Progenitor cell of endocrine pancreas (in vitro differentiated cells): ENCODE results near the gene DNAH11. TPM values are rescaled to one million over a fixed set of nuclear protein-coding genes. Genes with fewer than 3 reads are reported as not detected.

Experiments
- DNase-seq: peaks from one replicate; pipeline ENCODE4 v3.0.0; 2021; ENCODE audit warnings: low spot score; ENCODE audit not compliant: unreplicated experiment
- H3K27ac Mint-ChIP-seq: 2 replicates; pipeline ENCODE4 v1.8.0; 2021; ENCODE audit warnings: mild to moderate bottlenecking, moderate library complexity, mixed read lengths
- H3K27me3 Mint-ChIP-seq: 2 replicates; pipeline ENCODE4 v1.8.0; 2021; ENCODE audit warnings: mixed read lengths
- H3K36me3 Mint-ChIP-seq: 2 replicates; pipeline ENCODE4 v1.8.0; 2022; ENCODE audit warnings: mixed read lengths; ENCODE audit not compliant: insufficient read depth
- H3K4me1 Mint-ChIP-seq: 2 replicates; pipeline ENCODE4 v1.8.0; 2021; ENCODE audit warnings: low read depth, mixed read lengths
- H3K4me3 Mint-ChIP-seq: 2 replicates; pipeline ENCODE4 v1.8.0; 2021; ENCODE audit warnings: low read depth, mild to moderate bottlenecking, moderate library complexity, mixed read lengths
- H3K9me3 Mint-ChIP-seq: 2 replicates; pipeline ENCODE4 v1.8.0; 2021; ENCODE audit warnings: low read depth, mixed read lengths
- total RNA-seq: library from RNA; stranded (reverse); gene quantifications from 2 replicates; pipeline ENCODE4 v1.2.1, GENCODE V29; 2021
- TF ChIP-seq, protein P1 (sequence below): fragments of 200-600 bp; sonication (generic); IDR thresholded peaks from one replicate; pipeline ENCODE4 v1.5.0; 2021; ENCODE audit warnings: antibody characterized with exemption, mild to moderate bottlenecking; ENCODE audit not compliant: unreplicated experiment

The DNAH11 gene
- total RNA-seq, 1 donor from 2014 or later: 1.6 TPM

DNA sequence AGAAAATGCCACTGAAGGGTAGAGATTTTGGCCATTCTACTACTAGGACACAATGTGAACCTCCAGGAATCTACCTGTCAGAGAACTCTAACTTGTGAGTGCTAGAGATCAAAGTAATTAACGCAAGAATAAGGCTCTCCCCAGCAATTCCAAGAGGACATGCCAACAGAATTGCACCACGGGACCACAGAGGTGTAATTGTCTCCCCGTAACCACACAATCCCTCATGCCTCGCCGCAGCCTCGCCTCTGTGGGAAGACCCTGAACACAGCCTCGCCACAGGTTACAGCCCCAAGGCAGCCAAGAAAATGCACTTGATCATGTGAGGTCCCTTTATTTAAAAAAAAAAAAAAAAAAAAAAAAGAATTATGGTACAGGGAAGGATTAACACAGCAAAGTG is 373.3 kb downstream of the DNAH11 start:
- Mint-ChIP-seq H3K4me3 (no peak overlapping the region), H3K27me3 (no peaks in the 10 kb centered on the region), H3K4me1 (no peaks in the 10 kb centered on the region), H3K36me3 (peaks cover 16% of the 10 kb centered on the region), H3K27ac (no peak overlapping the region), H3K9me3 (no peaks in the 10 kb centered on the region)
- DNase-seq: no peak
- TF ChIP-seq, protein P1, sequence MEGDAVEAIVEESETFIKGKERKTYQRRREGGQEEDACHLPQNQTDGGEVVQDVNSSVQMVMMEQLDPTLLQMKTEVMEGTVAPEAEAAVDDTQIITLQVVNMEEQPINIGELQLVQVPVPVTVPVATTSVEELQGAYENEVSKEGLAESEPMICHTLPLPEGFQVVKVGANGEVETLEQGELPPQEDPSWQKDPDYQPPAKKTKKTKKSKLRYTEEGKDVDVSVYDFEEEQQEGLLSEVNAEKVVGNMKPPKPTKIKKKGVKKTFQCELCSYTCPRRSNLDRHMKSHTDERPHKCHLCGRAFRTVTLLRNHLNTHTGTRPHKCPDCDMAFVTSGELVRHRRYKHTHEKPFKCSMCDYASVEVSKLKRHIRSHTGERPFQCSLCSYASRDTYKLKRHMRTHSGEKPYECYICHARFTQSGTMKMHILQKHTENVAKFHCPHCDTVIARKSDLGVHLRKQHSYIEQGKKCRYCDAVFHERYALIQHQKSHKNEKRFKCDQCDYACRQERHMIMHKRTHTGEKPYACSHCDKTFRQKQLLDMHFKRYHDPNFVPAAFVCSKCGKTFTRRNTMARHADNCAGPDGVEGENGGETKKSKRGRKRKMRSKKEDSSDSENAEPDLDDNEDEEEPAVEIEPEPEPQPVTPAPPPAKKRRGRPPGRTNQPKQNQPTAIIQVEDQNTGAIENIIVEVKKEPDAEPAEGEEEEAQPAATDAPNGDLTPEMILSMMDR: no peak

DNA sequence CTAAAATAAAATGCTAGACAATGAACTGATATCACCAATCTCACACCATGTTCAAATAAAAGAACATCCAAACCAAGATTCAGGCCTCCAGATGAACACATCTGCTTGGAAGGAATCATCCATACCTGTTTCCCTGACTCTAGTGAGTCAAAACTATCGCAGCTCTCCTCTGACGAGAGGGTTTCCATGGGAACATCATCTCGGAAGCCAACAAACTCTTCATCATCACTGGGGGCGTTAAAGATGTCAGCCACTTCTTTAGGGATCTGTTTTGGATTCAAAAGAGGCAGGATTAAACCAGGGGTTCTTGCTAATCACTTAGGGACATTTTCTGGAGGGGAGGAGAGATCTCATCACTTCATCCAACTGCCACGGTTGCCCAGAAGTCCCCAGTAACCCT is 373.8 kb downstream of the DNAH11 start:
- H3K4me1 Mint-ChIP-seq: no peaks in the 10 kb centered on the region
- H3K27ac Mint-ChIP-seq: no peak overlapping the region

DNA sequence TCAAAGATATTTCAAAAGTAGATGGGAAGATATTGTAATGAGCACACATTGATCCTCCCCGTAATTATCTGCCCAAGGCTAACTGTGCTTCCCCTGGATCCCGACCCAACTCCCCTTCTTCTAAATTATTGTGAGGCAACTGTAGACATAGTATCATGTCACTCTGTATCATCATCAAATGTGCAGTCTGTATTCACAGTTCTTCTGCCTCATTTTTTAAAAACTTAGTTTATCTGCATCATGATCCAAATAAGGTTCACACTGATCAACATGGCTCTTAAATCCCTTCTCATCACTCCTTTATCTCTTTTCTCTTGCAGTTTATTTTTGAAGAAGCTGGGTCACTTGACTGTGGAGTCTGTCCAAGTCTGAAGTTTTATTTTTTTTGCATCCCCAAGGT is 375.4 kb downstream of the DNAH11 start:
- DNase-seq: no peak
- TF ChIP-seq, protein P1: no peak
- Mint-ChIP-seq H3K4me3 (no peak overlapping the region), H3K27ac (no peak overlapping the region), H3K4me1 (no peaks in the 10 kb centered on the region), H3K27me3 (no peaks in the 10 kb centered on the region), H3K36me3 (peaks cover 13% of the 10 kb centered on the region), H3K9me3 (no peaks in the 10 kb centered on the region)

More for the DNA sequence above, 373.8 kb downstream of the DNAH11 start:
- no peak for DNase-seq
- Mint-ChIP-seq H3K4me3 (no peak overlapping the region), H3K27me3 (no peaks in the 10 kb centered on the region), H3K36me3 (peaks cover 16% of the 10 kb centered on the region), H3K9me3 (no peaks in the 10 kb centered on the region)
- TF ChIP-seq, protein P1: no peak

DNA sequence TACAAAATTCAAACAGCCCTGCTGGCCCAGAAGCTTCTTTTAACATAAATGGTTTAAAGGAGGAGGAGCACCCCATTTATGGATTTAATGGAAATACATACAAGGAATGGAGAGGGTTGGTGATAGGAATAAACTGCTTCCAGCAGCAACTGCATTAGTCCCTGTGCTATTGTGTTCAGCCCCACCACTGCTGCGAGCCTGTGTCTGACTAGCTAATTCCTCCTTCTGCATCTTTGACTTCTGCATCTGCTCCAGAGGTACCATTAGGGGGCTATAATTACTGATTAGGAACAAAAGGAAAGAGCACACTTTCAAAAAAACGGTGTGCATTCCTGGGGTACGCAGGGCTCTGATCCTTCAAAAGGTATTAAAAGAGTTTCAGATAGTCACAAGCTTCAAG is 378.1 kb downstream of the DNAH11 start:
- Mint-ChIP-seq H3K4me1 (no peaks in the 10 kb centered on the region), H3K36me3 (peaks cover 1% of the 10 kb centered on the region), H3K9me3 (no peaks in the 10 kb centered on the region), H3K4me3 (no peak overlapping the region), H3K27ac (no peak overlapping the region), H3K27me3 (no peaks in the 10 kb centered on the region)
- DNase-seq: no peak
- TF ChIP-seq, protein P1: no peak

- DNase-seq: no peak
- Mint-ChIP-seq H3K4me1 (no peaks in the 10 kb centered on the region), H3K27ac (no peak overlapping the region), H3K27me3 (peaks cover 4% of the 10 kb centered on the region), H3K36me3 (peaks cover 3% of the 10 kb centered on the region), H3K9me3 (no peaks in the 10 kb centered on the region), H3K4me3 (no peak overlapping the region)
- TF ChIP-seq, protein P1: no peak
Observed at GRCh38 chr7:21922605-21923004, 379.8 kb downstream of the DNAH11 start.
